Erythroblast (primary cell): ENCODE data around the gene KRTAP9-3.
"Not testable (repeated sequence)": the region's sequence is repeated elsewhere in the genome, so short reads cannot be mapped to it uniquely, and the experiment has no call there.

Experiments
- DNase-seq, 2 experiments: peaks; one replicate each; lab custom pipeline; 2025; lab: John Stamatoyannopoulos, UW
- GATA1 ChIP-seq: IDR thresholded peaks from 2 replicates; pipeline ENCODE4 v1.6.1; 2011; ENCODE audit warnings: low read depth, mild to moderate bottlenecking, control low read depth, low read length, moderate library complexity
- POLR2A ChIP-seq: IDR thresholded peaks from 2 replicates; pipeline ENCODE4 v1.6.1; 2011; ENCODE audit warnings: mild to moderate bottlenecking, low read length

Gene KRTAP9-3

GRCh38 chr17:41232399-41233105 is at the start of gene KRTAP9-3:
Gene KRTAP9-3, plus strand, starts transcription at chr17:41232449. Its CDS starts 53 bp downstream, at chr17:41232502.
- DNase-seq: not testable (repeated sequence)

DNA sequence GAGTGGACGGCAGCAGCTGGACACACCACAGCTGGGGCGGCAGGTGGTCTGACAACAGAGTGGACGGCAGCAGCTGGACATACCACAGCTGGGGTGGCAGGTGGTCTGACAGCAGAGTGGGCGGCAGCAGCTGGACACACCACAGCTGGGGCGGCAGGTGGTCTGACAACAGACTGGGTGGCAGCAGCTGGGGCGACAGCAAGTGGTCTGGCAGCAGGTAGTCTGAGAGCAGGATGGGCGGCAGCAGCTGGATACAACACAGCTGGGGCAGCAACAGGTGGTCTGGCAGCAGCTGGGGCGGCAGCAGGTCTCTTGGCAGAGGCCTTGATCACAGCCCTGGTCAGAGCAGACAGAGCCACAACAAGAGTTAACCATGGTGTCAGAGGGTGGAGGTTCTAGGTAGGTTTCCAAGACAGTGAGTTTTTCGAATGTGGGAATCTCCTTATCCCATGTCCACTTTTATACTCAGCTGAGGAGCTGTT is 47.7 kb upstream of the KRTAP9-3 start, which contains the start of gene KRTAP4-1:
KRTAP4-1 (minus strand) TSS at position 432 of the 482 bp plus-strand sequence; CDS start at position 375, 57 bp downstream.
- no peak for TF ChIP-seq POLR2A
- TF ChIP-seq GATA1: no peak
- DNase-seq: no peak

DNA sequence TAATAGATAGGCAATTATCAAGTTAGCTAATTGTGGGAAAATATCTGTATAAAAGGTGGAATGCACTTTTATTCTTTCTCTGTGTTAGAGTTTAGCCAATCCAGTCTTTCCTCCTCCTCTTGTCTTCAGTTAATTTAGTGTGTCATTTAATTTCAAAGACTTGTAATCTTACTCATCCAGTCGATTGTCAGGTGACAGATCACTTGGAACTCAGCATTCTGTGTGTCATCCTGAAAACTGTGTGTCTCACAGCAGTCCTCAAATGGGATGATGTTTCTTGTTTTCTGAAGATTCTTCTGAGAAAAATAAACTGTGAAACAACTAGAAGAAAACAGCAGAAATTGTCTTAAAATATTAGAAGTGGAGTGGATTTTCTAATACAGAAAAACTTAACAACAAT is 47.2 kb upstream of the KRTAP9-3 start:
- no peak for DNase-seq
- TF ChIP-seq GATA1 (no peak), POLR2A (no peak)

- DNase-seq: no peak
- no peak for TF ChIP-seq GATA1
- no peak for TF ChIP-seq POLR2A
Measured at GRCh38 chr17:41186872-41187271, 45.4 kb upstream of the KRTAP9-3 start.

DNA sequence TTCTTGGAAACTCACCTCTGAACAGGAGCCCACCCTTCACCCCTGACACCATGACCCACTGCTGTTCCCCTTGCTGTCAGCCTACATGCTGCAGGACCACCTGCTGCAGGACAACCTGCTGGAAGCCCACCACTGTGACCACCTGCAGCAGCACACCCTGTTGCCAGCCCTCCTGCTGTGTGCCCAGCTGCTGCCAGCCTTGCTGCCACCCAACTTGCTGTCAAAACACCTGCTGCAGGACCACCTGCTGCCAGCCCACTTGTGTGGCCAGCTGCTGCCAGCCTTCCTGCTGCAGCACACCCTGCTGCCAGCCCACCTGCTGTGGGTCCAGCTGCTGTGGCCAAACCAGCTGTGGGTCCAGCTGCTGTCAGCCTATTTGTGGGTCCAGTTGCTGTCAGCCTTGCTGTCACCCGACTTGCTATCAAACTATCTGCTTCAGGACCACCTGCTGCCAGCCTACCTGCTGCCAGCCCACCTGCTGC is 42.4 kb upstream of the KRTAP9-3 start, which contains the start of gene KRTAP9-1:
KRTAP9-1 (plus strand) TSS at position 51 of the 482 bp plus-strand sequence; CDS start at position 51, 0 bp downstream.
- DNase-seq: not testable (repeated sequence)

DNA sequence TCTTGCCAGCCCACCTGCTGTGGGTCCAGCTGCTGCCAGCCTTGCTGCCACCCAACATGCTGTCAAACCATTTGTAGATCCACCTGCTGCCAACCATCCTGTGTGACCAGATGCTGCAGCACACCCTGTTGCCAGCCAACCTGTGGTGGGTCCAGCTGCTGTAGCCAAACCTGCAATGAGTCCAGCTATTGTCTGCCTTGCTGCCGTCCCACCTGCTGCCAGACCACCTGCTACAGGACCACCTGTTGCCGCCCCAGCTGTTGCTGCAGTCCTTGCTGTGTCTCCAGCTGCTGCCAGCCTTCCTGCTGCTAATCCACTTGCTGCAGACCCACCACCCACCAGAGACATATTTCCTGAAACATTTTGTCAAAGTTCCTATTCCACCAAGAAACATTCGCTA is 41.9 kb upstream of the KRTAP9-3 start:
- TF ChIP-seq POLR2A (no peak), GATA1 (no peak)
- no peak for DNase-seq

DNA sequence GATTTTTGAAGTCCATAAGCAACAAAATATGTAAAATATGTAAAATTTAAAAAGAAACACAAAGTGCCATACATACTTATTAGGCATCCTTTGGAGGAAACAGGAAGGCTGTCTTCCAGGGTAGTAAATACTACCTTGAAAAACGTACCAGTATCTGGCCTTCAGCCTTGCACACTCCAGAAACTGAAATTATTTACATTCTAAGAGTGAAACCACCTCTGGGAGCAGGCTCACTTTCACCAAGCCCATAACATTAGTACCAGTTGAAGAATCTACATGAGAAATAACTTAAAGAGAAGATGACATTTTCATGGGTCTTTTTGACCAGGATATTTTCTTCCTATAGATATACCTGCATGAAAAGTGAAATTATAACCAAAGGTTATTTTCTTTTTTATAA is 36.2 kb upstream of the KRTAP9-3 start:
- no peak for TF ChIP-seq POLR2A
- TF ChIP-seq GATA1: no peak

GRCh38 chr17:41199421-41200078 is 32.7 kb upstream of the KRTAP9-3 start:
- TF ChIP-seq GATA1: no peak
- TF ChIP-seq POLR2A: no peak

More for the DNA sequence above, 36.2 kb upstream of the KRTAP9-3 start:
- DNase-seq: no peak

DNA sequence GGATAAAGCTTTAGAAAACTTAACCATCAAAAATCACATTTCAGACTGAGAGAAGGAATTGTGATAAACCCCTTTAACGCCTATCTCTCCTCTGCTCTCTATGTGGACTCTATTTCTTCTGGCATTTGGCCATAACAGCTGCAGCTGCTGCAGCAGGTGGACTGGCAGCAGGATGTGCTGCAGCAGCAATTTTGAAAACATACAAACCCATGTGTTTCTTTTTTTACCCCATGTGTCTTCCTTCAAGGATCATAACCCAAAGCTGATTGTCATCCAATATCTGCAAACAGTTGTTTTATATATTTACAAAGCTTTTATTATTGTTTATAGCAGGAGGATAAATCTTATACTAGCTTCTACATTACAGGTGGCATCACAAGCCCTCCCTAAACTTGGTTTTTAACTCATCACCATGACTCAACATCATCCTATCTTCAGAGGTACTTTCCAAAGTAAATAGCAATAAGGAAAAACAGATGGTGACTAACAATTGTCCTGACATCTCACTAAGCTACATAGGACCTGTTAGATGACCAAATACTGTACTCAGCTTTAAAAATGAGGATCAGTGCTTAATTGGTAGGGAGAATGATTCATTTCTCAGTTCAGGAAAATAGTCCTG is 20.3 kb upstream of the KRTAP9-3 start:
- TF ChIP-seq POLR2A (no peak), GATA1 (no peak)
- no peak for DNase-seq

More at GRCh38 chr17:41199421-41200078, 32.7 kb upstream of the KRTAP9-3 start:
- DNase-seq: no peak

- no peak for DNase-seq
- TF ChIP-seq GATA1 (no peak), POLR2A (no peak)
Measured at GRCh38 chr17:41212524-41213169, 19.6 kb upstream of the KRTAP9-3 start.

DNA sequence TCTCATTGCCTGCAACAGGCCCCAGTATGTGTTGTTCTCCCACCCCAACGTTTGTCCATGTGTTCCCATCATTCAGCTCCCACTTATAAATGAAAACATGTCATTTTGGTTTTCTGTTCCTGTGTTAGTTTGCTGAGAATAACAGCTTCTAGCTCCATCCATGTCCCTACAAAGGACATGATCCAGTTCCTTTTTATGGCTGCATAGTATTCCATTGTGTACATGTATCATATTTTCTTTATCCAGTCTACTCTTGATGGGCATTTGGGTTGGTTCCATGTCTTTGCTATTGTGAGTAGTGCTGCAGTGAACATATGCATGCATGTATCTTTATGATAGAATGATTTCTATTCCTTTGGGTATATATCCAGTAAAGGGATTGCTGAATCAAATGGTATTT is 16.6 kb upstream of the KRTAP9-3 start:
- no peak for DNase-seq
- TF ChIP-seq GATA1: no peak
- TF ChIP-seq POLR2A: no peak

DNA sequence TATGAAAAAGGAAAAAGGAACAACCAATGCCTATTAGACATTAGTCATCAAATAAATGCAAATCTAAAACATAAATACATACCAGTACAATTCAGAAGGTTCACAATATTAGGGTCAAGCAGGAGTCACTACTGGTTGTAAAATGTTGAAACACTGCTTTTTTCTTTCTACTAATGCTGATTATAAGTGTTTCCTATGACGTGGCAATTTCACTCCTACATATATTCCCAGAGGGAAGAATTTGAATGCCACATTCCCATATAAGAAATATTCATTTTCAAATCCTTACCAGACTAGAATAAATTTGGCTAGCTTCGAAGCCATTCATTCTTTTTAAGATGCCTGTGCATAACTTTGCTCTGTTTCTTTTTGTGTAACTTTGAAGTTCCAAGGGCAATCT is 8.4 kb upstream of the KRTAP9-3 start:
- no peak for TF ChIP-seq POLR2A
- no peak for TF ChIP-seq GATA1
- DNase-seq: no peak

DNA sequence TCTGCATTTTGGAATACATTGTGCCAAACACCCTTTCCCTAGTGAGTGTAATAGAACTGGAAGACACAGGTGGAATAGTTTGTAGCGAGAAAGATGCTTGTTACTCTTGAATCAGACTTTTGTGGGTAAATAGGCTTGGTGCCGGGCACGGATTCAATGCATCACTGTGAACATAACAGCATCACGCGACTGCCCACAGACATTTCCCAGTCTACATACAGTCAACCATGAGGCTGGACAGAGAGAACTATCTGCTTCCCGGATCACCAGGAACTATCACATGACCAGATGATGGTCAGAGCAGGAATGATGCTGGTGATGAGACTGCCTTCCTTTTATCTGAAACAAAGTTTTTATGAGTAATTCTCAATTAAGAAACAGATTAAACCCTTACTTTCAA is 6.2 kb upstream of the KRTAP9-3 start:
- no peak for DNase-seq
- TF ChIP-seq GATA1 (no peak), POLR2A (no peak)

DNA sequence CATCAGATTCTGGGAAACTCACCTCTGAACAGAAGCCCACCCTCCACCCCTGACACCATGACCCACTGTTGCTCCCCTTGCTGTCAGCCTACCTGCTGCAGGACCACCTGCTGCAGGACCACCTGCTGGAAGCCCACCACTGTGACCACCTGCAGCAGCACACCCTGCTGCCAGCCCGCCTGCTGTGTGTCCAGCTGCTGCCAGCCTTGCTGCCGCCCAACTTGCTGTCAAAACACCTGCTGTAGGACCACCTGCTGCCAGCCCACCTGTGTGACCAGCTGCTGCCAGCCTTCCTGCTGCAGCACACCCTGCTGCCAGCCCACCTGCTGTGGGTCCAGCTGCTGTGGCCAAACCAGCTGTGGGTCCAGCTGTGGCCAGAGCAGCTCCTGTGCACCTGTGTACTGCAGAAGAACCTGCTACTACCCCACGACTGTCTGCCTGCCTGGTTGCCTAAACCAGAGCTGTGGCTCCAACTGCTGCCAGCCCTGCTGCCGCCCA is 5.6 kb upstream of the KRTAP9-3 start, which contains the start of gene KRTAP9-2:
KRTAP9-2 (plus strand) TSS at position 51 of the 498 bp plus-strand sequence; CDS start at position 58, 7 bp downstream.
- DNase-seq: not testable (repeated sequence)
